HG02973 (cell line): ENCODE results near the gene CHRNA3.
"Not testable (repeated sequence)": the region's sequence is repeated elsewhere in the genome, so short reads cannot be mapped to it uniquely, and the experiment has no call there.

ENCODE experiments used
- ATAC-seq: cut with Tn5 transposase; IDR thresholded peaks from one replicate; pipeline ENCODE4 v1.9.1; 2021; ENCODE audit warnings: moderate library complexity; ENCODE audit not compliant: unreplicated experiment

The CHRNA3 gene

DNA sequence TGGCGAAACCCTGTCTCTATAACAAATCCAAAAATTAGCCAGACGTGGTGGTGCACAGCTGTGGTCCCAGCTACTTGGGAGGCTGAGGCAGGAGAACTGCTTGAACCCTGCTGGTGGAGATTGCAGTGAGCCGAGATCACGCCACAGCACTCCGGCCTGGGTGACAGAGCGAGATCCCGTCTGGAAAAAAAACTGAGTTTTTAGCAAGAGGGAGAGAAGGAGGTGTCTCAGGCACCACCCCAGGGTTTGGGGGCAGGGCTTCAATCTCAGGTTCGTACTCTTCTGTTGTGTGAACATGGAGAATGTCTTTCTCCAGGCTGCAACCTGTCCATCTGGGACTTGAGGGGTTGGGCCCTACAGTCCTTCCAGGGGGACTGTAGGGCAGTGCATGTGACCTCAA lies 2.7 kb downstream of the CHRNA3 start:
- no peak for ATAC-seq

DNA sequence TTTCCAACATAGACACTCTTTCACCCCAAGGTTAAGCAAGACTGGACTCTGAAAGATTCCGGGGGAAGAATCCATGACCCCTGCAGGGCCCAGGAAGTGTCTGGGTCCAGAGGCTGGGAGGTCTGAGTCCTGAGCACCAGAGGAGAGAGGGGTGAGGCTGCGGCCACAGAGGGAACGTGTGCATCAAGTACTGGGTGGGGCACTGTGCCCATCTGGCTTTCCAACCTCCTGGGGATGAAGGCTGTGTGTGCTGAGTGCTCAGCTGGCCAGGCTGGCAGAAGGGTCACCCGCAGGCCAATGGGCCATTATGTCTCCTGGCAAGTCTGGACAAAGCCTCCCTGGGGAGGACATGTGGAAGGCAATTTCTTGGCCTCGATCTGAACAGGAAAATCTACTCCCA lies 3.3 kb downstream of the CHRNA3 start:
- ATAC-seq, result no peak

DNA sequence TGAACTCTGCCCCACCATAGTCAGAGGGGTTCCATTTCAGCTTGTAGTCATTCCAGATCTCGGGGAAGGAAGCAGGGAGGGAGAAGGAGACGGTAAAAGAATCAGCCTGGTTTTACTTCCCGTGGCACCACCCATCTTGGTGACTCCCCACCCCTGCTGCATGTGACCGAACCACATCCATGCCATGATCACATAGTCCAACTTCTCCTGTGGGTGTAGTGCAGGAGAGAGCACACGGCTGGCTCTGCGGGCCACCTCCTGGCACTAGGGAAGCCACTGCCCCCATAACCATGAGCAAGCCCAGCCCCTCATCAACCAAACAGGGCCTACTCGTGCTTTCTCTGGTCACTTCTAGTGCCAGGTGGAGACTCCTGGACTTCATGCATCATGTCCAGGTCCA lies 3.7 kb downstream of the CHRNA3 start:
- ATAC-seq, result no peak

DNA sequence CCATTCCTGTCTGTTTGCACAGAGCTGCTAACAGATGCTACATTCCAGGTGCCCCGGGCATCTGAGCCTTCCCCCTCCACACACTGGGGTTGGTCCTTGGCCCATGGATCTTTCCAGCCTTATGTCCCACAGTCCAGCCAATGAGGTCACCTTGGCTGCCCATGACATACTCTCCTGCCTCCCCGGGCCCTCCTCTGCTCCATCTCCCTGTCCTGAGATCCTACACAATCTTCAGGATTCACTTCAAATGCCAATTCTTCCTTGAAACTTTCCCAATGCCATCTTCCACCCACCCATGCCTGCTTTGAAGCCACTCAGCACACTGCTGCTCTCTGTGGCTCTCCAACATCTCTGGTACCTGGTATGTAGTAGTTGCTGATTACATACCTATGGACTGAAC lies 4.3 kb downstream of the CHRNA3 start:
- no peak for ATAC-seq

DNA sequence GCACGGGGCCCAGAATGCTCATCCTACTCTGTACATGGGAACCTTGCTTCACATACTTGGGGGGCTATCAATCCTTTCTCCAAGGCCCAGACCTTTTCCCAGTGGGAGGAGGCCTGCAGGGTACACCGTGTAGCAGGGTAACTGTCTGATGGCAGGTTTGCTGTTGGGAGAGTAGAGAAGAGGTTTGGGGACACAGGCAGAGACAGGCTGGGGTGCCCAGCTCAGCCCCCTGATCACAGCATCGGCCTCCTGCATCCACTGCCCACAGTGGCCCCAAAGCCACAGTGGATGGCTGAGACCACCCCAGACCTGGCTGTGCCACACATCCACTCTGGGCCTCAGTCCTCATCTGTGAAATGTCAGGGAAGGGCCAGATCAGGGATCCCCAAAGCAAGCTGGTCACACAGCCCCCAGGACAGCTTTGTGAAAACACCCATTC lies 5.6 kb downstream of the CHRNA3 start:
- no peak for ATAC-seq

DNA sequence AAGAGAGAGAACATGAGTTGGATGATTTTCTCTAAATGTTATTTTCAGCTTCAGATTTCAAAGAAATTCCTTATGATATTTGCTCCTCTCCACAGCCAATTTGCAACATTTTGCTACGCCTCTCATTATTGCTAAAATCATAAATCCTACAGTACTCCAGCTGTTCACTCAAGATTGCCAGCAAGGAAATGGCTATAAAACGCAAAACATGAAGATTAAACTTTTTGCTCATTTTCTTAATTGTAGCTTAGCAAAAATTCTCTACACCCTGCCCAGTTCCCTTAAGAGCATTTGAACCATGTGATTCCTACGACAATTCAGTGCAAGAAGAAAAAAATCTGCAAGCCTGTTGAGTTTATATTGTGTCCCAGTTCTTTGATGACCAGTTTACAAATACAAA lies 6.8 kb downstream of the CHRNA3 start:
- ATAC-seq, result no peak

DNA sequence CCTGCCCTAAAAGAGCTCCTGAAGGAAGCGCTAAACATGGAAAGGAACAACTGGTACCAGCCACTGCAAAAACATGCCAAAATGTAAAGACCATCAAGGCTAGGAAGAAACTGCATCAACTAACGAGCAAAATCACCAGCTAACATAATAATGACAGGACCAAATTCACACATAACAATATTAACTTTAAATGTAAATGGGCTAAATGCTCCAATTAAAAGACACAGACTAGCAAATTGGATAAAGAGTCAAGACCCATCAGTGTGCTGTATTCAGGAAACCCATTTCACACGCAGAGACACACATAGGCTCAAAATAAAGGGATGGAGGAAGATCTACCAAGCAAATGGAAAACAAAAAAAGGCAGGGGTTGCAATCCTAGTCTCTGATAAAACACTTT lies 11.2 kb downstream of the CHRNA3 start:
- not testable (repeated sequence) for ATAC-seq

DNA sequence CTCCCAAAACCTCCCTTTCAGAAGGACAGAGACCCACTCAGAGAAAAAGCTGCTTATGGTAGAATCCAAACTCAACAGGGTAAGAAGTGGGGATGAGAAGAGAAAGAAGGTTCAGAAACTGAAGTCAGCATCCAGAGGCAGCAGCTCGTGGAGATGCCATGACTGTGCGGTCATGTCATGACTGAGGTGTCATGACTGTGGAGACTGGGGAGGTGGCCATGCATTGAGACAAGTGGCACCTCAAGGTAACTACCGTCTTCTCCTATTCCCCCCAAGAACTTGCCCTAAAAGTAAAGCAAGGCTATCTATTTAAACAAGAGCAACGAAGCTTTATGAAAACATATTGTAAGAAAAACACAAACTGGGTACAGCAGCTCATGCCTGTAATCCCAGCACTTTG lies 15.1 kb downstream of the CHRNA3 start:
- no peak for ATAC-seq

DNA sequence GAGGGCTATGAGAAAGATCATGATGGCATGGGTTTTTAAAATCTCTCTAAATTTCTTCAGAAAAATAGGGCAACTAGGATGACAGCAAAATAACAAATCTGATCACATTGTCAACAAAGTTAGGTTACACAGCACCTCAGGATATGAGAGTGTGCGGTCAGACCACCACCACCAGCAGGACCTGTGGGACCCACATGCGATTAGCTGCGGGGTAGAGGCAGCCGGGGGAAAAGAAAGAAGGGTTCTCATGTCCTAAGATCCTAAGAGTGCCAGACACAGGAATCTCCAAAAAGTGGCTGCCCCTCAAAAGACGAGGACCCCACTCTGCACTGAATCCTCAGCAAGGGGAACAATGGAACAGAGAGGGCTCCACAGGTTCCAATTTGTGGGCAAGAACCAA lies 15.6 kb downstream of the CHRNA3 start:
- ATAC-seq, result no peak

DNA sequence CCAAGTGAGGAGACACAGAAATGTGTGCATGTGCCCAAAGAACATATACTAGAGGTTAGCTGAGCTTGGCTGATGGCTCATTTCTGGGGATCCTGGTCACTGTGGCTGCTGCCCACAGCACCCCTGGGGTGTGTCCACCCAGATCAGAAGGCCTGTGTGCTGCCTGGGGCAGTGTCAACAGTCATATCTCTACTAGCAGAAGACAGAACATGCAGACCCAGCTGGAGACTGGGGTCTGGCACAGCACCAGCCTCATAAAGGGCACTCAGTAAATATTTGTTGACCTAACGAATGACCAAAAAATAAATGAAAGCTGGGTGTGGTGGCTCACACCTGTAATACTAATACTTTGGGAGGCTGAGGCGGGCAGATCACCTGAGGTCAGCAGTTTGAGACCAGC lies 16.4 kb downstream of the CHRNA3 start:
- ATAC-seq, result no peak

DNA sequence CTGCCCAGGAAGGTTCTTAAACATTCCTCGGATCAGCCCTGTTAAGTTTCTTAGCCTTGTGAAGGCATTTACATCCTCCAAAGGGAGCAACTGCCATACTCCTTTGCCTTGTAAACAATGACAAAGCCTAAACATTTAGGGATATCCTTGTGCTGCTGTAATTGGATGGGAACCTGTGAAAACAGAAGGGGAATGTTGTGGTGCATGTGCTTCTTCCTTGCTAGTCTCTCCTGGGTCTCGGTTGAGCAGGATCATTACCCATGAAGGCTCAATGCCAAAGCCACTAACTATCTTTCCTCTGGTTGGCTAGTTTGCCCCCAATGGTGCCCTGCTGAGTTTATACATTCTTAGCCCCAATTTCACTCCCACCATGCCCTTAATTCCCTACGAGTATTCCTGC lies 17.3 kb downstream of the CHRNA3 start:
- no peak for ATAC-seq

DNA sequence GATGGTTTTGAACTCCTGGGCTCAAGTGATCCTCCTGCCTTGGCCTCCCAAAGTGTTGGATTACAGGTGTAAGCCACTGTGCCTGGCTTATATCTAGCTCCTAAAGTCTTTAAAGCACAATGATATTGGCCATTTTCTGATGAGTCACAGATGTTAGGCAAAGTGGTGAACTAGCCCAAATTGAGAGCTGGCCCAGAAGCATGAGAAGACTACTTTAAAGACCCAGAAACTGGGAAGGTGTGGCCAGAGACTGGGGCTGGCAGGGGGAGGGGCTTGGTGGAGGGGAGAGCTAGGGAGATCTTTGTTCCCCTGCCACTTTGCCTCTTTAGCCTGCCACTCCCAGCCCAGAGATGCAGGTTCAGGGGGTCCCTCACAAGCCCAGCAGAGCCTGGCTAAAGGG lies 21.6 kb downstream of the CHRNA3 start:
- no peak for ATAC-seq

DNA sequence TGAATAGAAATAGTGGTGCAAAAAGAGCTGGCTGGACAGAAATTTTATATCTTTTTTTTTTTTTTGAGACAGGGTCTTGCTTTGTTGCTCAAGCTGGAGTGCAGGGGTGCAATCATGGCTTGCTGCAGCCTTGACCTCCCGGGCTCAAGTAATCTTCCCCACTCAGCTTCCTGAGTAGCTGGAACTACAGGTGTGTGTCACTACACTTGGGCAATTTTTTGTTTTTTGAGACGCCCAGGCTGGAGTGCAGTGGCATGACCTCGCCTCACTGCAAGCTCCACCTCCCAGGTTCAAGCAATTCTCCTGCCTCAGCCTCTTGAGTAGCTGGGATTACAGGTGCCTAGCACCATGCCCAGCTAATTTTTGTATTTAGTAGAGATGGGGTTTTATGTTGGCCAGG lies 22.4 kb downstream of the CHRNA3 start:
- no peak for ATAC-seq

DNA sequence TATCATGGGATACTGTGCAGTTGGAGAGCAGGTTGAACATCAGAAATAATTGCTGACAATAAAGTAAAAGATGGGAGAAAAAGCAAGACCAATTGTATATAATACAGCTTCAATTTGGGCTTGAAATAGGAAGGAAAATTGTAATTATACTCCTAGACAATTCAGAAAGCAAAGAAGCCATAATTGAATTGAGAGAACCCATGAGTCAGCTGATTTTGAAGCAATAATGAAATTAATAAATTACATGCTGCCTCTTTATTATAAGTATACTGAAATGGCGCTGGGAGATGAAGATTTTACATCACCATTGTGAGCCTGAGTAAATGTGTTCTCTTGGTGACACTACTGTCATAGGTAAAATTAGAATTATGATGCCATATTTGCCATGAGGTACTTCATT lies 23.2 kb downstream of the CHRNA3 start:
- no peak for ATAC-seq

DNA sequence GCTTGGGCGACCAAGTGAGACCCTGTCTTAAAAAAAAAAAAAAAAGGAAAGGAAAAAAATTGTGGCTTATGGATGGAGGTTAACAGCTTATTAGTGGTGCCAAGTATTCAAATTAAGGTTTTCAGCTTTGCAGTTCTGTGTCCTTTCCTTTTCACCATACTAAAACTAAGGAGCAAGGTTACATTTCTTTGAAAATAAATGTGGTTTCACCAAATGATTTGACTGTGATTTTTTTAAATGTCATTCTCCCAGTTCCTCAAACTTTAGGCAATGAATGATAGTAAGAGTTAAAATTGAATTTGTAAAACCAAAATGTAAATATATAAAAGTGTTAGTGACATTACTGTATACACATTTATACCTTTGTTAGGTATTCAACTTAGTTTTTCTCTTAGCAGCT lies 45.9 kb downstream of the CHRNA3 start:
- ATAC-seq, result no peak

DNA sequence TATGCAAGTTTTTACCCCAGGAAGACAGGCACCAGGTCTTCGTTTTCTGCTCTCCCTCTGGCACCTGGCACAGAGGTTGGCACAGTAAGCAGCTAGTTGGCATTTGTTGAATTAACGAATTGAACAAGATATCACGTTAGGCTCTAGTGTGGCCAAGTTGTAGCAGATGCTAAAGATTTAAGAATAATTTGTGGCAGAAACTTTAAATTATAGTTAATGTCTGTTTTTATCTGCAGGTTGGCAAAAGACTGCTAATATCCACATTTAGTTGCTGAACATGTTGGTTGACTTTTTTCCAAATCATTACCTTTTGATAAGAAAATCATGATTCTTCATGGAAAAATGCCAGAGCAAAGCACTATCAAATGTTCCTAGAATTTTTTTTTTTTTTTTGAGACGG lies 47.4 kb downstream of the CHRNA3 start:
- ATAC-seq, result no peak

DNA sequence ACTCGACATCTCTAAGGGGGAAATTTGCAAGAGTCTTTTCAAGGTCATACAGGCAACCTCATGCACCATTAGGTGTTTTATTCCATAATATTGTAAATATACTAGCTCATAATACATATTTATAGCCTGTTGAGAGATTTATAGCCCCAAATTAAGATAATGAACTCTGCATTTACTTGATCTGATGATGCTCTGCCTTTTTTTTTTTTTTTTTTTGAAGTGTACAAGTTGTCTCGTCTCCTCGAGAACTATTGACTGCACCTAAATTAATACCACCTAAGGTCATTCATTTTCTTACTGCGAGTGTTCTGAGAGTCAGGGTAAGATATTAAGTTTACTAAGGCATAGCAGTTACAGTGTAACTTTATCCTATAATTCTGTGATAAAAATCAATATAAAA lies 49.4 kb downstream of the CHRNA3 start:
- ATAC-seq, result no peak

DNA sequence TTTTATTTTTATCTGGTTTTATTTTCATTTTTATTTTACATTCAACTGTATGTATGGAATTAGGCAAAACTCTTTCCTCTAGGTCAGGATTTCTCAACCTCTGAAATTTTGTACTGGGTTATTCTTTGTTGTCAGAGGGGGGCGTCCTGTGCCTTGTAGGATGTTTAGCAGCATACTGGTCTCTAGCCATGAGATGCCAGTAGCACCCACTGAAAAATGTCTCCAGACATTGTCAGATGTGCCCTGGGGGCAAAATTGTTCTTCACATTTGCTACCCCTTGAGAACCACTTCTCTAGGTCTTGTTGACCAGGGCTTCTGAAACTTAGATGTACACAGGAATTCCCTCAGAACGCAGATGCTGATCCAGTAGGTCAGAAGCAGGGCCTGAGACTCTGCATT lies 50.1 kb downstream of the CHRNA3 start:
- ATAC-seq, result no peak

DNA sequence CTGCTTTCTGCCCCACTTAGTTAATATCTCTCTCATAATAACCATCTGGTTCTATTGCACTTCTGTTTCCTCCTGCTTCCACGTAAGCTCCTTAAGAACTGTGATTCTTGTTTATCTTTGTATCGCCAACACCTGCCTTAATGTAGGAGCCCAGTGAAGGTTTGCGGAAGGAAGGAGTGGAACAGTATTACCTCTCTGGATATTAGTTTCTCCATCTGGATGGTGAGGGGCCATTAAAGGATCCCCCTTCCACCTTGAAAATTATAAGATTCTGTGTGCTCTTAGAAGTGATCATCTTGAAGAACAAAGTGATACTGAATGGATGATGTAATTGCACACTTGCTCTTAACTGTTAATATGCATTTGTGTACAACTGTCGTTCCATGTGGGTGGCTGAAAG lies 53.3 kb downstream of the CHRNA3 start:
- no peak for ATAC-seq

DNA sequence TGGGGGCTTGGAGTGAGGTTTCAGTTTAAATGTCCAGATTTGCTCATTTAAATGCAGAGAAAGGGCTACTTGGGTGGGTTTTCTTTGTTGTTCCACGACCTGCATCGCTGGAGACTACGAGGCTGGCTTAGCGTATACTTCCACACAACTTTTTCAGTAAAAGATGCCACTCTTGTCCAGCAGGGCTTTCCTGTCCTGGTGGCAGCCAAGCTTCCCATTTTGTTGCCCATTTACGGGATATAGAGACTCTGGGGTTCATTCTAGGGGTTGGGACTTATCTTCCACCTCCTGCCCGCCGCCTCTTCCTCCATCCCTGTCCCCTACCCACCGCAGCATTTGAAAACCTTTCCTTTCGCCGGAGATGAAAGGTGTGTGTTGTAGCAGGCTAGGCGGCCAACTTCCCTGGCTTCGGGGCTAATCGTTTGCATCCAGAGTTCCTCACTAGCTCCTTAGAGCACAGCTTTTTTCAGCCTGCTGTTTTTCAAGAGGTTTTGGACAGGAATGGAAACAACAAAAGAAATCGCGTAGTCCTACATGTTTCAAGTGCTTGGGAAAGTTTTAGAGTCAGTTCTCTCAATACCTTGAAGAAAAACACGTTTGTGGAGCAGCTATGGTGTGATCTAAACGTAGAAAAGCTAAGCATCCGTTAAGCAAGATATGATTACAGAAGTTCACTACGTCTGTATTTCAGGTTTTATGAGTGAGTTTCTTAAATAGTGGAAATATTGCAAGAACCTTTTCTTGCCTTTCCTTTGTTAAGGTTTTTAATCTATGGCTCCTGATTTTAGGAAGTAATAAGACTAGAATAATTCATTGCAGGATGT lies 54.6 kb downstream of the CHRNA3 start:
- no peak for ATAC-seq

DNA sequence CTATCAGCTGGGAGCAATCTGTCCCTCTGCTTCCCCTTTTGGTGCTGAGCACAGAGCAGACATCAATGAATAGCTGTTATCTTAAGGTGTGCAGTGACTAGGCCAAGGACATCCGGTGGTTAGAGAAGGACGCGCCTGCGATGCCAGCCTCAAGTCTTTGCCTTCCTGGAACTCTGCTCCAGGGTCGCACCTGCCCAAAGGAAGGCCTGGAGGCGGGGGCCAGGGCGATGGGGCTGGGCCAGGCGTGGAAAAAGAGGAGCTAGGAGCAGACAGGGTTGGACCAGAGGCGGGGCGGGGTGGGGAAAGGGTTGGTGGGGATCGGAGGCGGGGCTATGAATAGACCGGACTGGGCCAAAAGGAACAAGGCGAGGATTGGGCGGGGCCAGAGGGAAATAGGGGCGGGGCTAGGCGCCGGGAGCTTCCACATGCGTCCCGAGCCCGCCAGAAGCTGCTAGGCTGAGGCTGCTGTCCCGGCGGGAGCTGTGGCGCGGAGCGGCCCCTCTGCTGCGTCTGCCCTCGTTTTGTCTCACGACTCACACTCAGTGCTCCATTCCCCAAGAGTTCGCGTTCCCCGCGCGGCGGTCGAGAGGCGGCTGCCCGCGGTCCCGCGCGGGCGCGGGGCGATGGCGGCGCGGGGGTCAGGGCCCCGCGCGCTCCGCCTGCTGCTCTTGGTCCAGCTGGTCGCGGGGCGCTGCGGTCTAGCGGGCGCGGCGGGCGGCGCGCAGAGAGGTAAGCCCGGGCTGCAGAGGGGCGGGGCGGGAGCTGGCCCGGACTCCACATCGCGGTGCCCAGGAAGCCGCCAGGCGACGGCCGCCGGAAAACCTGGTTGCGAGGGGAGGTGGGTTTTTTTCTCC lies 55.5 kb downstream of the CHRNA3 start, which contains the start of gene CHRNA5:
Gene CHRNA5, plus strand, starts transcription at position 424 of the 854 bp plus-strand sequence. Its CDS starts 200 bp downstream, at position 624.
- ATAC-seq, result peak; percentile 73

DNA sequence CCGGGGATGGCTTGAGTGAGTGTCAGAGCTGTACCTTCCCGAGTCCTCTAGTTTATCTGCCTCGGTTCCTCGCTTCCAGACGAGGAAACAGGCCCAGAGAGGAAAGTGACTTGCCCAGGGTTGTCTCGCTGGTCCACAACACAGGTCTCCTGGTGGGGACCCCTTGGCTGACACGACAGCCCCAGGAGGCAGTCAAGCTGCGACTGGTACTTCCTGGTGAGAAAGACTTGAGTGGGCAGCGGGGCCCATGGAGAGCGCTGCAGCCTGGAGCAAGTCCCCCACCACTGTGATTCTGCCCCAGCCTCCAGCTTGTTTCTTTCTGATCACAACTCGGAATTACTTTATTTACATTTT lies 56.1 kb downstream of the CHRNA3 start:
- peak; percentile 15 for ATAC-seq
